GM19452 (cell line): Measurements from ENCODE around the gene C19orf53.

Source experiments
- ATAC-seq: cut with Tn5 transposase; IDR thresholded peaks from one replicate; pipeline ENCODE4 v1.9.1; 2021; ENCODE audit not compliant: unreplicated experiment

The C19orf53 gene

DNA sequence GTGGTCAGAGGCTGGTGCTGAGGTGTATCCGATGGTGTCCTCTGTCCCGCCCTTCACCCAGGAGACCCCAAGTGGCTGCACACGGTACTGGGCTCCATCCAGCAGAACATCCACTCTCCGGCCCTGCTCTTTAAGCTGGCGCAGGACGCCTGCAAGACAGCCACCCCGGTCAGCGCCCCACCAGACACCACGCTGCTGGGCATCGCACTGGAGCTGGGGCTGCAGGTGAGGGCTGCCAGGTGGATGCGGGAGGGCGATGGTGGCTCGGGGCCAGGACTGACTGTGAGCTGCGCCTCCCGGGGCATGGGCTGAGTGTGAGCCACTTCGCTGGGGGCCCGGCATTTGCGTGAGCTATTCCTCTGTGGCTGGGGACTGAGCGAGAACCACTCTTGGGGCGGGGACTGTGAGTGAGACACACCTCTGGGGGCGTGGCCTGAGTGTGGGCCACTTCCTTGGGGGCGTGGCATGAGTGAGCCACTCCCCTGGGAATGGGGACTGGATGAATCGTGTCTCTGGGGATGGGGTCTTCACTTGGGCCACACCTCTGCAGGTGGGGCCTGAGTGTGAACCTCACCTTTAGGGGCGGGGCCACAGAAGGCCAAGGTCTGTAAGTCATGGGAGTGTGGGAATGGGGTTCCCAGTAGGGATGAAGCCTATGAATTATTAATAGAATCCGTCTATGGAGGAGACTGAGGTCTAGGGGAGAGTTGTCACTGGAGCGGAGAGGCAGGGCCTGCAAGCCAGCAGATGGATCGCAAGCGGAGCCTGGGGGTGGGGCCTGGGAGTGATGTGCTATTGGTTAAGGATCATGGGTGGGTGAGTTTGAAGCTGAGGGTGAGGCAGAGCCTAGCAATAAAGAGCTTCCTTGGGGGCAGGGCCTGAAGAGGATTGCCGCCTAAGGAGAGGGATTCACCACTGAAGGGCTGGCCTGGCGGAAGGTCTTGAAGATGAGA lies 51.5 kb downstream of the C19orf53 start:
- ATAC-seq, result no peak

DNA sequence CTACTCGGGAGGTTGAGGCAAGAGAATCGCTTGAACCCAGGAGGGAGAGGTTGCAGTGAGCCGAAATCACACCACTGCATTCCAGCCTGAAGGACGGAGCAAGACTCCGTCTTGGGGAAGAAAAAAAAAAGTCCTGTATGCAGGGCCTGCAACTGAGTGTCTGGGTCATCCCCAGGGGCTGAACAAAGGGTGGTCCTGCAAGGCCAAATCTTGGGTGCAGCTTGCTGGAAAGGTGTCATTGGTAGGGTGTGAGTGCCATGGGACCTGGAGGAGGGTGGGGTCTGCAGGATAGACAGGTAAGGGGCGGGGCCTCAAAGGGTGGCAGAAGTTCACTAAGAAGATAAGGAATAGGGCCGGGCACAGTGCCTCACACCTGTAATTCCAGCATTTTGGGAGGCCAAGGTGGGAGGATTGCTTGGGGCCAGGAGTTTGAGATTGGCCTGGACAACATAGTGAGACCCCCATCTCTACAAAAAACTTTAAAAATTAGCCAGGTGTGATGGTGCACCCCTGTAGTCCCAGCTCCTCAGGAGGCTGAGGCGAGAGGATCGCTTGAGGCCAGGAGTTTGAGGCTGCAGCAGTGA lies 52.5 kb downstream of the C19orf53 start:
- no peak for ATAC-seq

DNA sequence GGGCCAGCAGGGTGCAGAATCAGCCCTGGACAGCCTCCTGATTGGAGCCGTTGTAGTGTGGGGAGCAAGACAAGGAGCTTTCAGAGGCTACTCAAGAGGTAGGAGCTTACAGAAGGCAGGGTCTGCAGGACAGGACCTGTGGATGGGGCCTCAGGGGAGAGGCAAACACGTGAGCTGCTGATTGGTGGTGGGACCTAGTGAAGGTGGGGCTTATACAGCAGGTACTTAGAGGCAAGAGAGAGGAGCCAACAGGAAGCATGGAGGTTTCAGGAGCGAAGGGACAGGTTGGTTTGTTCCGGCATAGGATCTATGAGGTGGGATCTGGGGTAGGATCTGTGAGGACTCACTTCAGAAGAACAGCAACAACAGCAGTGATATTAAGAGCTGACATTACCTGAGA lies 53.4 kb downstream of the C19orf53 start:
- ATAC-seq, result no peak
